HepG2 (cell line): ENCODE results near the gene TEX9. TPM values are rescaled to one million over a fixed set of nuclear protein-coding genes. Genes with fewer than 3 reads are reported as not detected.

Experiments used
- ATAC-seq: fragments of 200-7000 bp; cut with Tn5 transposase; 3 replicates; pipeline ENCODE4 v1.9.1; 2020; ENCODE audit warnings: mild to moderate bottlenecking, moderate library complexity
- BruUV-seq: library from RNA; stranded (reverse); fragments of 400-500 nt; replicated peaks from 2 replicates; lab custom pipeline; 2021; lab: Mats Ljungman, UMichigan
- CTCF ChIA-PET: fragments of 300-600 bp; formaldehyde crosslinking; extraction: SDS; loops from one replicate; lab custom pipeline; 2021; ENCODE audit warnings: low total read pairs, inconsistent platforms, low intra/inter-chr PET ratio; lab: Yijun Ruan, JAX
- POLR2A ChIA-PET: fragments of 350-600 bp; sonication (Branson Sonifier 250); formaldehyde crosslinking; loops from one replicate; lab custom pipeline; 2020; ENCODE audit warnings: antibody characterized with exemption, inconsistent platforms; lab: Yijun Ruan, JAX
- DNase-seq: peaks from one replicate; pipeline ENCODE4 v3.0.0-alpha.2; 2015; ENCODE audit warnings: low spot score
- FAIRE-seq: peaks from 3 replicates; lab custom pipeline; 2011; peaks lifted over from hg19 to GRCh38; lab: Jason Lieb, UNC
- H2AFZ ChIP-seq: one replicate; pipeline ENCODE4 v1.6.1; 2011; ENCODE audit warnings: low read length, inconsistent platforms
- H3K27ac ChIP-seq: fragments of 300-600 bp; 3 replicates; pipeline ENCODE4 v1.8.0; 2011; ENCODE audit warnings: mixed run types, mild to moderate bottlenecking, mixed read lengths, low read length, inconsistent platforms; ENCODE audit not compliant: insufficient read depth; ENCODE audit errors: extremely low read length
- H3K27me3 ChIP-seq, 2 experiments: fragments of 200-600 bp in 1 of 2; 2 replicates in 1 of 2; 3 replicates in 1 of 2; pipeline versions ENCODE4 v1.6.0 to v1.8.0; 2011; ENCODE audit warnings: low read length in 2 of 2, mild to moderate bottlenecking in 2 of 2, moderate library complexity in 2 of 2, inconsistent platforms in 1 of 2; ENCODE audit not compliant: insufficient read depth in 2 of 2, control insufficient read depth in 1 of 2
- H3K36me3 ChIP-seq, 2 experiments: fragments of 200-600 bp in 1 of 2; replicated peaks in 1 of 2; 2 replicates in 1 of 2; 3 replicates in 1 of 2; pipeline versions ENCODE4 v1.5.1 to v1.8.0; 2011; ENCODE audit warnings: low read length in 2 of 2, inconsistent platforms in 1 of 2; ENCODE audit not compliant: insufficient read depth in 2 of 2, control insufficient read depth in 1 of 2
- H3K4me1 ChIP-seq: 2 replicates; pipeline ENCODE4 v1.5.1; 2012; ENCODE audit warnings: low read length, inconsistent platforms; ENCODE audit not compliant: insufficient read depth
- H3K4me2 ChIP-seq: 2 replicates; pipeline ENCODE4 v1.6.0; 2011; ENCODE audit warnings: low read depth, low read length, inconsistent platforms
- H3K4me3 ChIP-seq, 3 experiments: fragments of 200-600 bp in 1 of 3; sonication (generic), shearing (Covaris generic) in 1 of 3; replicated peaks in 1 of 3; 2 replicates each; pipeline ENCODE4 v1.5.1; 2011 to 2016; ENCODE audit warnings: low read length in 3 of 3, inconsistent platforms in 2 of 3, low read depth in 2 of 3, mild to moderate bottlenecking in 2 of 3, control low read depth in 1 of 3, mixed read lengths in 1 of 3; ENCODE audit not compliant: insufficient read depth in 1 of 3
- H3K79me2 ChIP-seq: one replicate; pipeline ENCODE4 v1.6.1; 2011; ENCODE audit warnings: low read length, inconsistent platforms; ENCODE audit not compliant: insufficient read depth
- H3K9ac ChIP-seq: 2 replicates; pipeline ENCODE4 v1.6.0; 2011; ENCODE audit warnings: mild to moderate bottlenecking, low read depth, low read length, inconsistent platforms; ENCODE audit not compliant: insufficient read depth
- H3K9me3 ChIP-seq: 2 replicates; pipeline ENCODE4 v1.5.1; 2012; ENCODE audit warnings: mild to moderate bottlenecking, low read length
- H4K20me1 ChIP-seq: 2 replicates; pipeline ENCODE4 v1.6.0; 2011; ENCODE audit warnings: inconsistent platforms, mild to moderate bottlenecking, low read length, moderate library complexity; ENCODE audit not compliant: insufficient read depth
- BCLAF1 ChIP-seq: fragments of 450-650 bp; IDR thresholded peaks from 2 replicates; pipeline ENCODE4 v1.6.1; 2017; ENCODE audit warnings: mild to moderate bottlenecking
- CERS6 ChIP-seq: sonication (generic); formaldehyde crosslinking; IDR thresholded peaks from 2 replicates; pipeline ENCODE4 v1.5.0; 2020; ENCODE audit warnings: missing genetic modification reagents
- KDM2A ChIP-seq: sonication (generic); formaldehyde crosslinking; IDR thresholded peaks from 2 replicates; pipeline ENCODE4 v1.4.0; 2020; ENCODE audit warnings: low read depth, missing genetic modification reagents, borderline replicate concordance
- KLF16 ChIP-seq, 2 experiments: sonication (generic) in 1 of 2; formaldehyde crosslinking in 1 of 2; IDR thresholded peaks; 2 replicates each; pipeline versions ENCODE4 v1.6.1 to v1.8.0; 2016 to 2023; ENCODE audit warnings: missing genetic modification reagents in 2 of 2, missing compliant biosample characterization in 1 of 2
- NCOA2 ChIP-seq: sonication (generic); formaldehyde crosslinking; IDR thresholded peaks from 2 replicates; pipeline ENCODE4 v1.8.0; 2022; ENCODE audit warnings: inconsistent platforms
- RBM22 ChIP-seq: fragments of 200-400 bp; formaldehyde crosslinking; optimal IDR thresholded peaks from 2 replicates; pipeline ENCODE3; 2017; ENCODE audit warnings: mild to moderate bottlenecking, low read length, moderate library complexity
- ZBTB4 ChIP-seq: sonication (generic); formaldehyde crosslinking; IDR thresholded peaks from 2 replicates; pipeline ENCODE4 v1.4.0; 2020; ENCODE audit warnings: missing genetic modification reagents, mild to moderate bottlenecking, borderline replicate concordance
- ZNF12 ChIP-seq: sonication (generic); formaldehyde crosslinking; IDR thresholded peaks from 2 replicates; pipeline ENCODE4 v1.5.0; 2020; ENCODE audit warnings: missing genetic modification reagents
- ZNF609 ChIP-seq: sonication (generic); formaldehyde crosslinking; IDR thresholded peaks from 2 replicates; pipeline ENCODE4 v1.4.0; 2020; ENCODE audit warnings: mild to moderate bottlenecking, missing genetic modification reagents, borderline replicate concordance
- WGBS: methylation state at CpG from one replicate; pipeline ENCODE4 v1.1.6; 2017; ENCODE audit warnings: low lambda C conversion rate; 5-methylcytosine and 5-hydroxymethylcytosine counted together
- in situ Hi-C: cut with HindIII; loops from 2 replicates; pipeline ENCODE4 v1.10.0; 2017; ENCODE audit warnings: low pct_unique_long_range_greater_than_20kb; ENCODE audit not compliant: extremely low pct_ligation_motif_present
- intact Hi-C: fragments of 100-400 bp; cut with micrococcal nuclease; formaldehyde crosslinking; loops from one replicate; pipeline ENCODE4 v1.10.0; 2022; ENCODE audit not compliant: unreplicated experiment
- polyA plus RNA-seq, 8 experiments: library from polyadenylated mRNA; depleted of rRNA in 3 of 8; stranded (reverse) in 7 of 8; unstranded in 1 of 8; fragments of >200 nt; fragmentation: Illumina TruSeq in 4 of 8; extraction: Trizol in 4 of 8; gene quantifications; 2 replicates each; pipeline versions ENCODE4 v1.2.1 to v1.2.3, GENCODE V29; 2011 to 2016; ENCODE audit warnings: low read depth in 4 of 8, missing spikeins in 1 of 8, mixed read lengths in 1 of 8; ENCODE audit not compliant: insufficient read depth in 1 of 8
- total RNA-seq, 5 experiments: library from RNA; depleted of rRNA; stranded (reverse); fragments of >200 nt; fragmentation: Illumina TruSeq; extraction: Trizol; gene quantifications; 2 replicates each; pipeline ENCODE4 v1.2.3, GENCODE V29; 2016; ENCODE audit warnings: low read depth in 1 of 5

TEX9 gene
- total and polyA plus RNA-seq, 2 of the 13 experiments (the other 11 are each of a cell fraction or from before 2014, with no cell fraction given) = 0.82 to 6.9 TPM

- TF ChIP-seq ZNF609 (no peak), BCLAF1 (no peak), NCOA2 (CRISPR knock-in tag) (no peak)
- TF ChIP-seq, all 625 proteins: peak for 0
Observed at GRCh38 chr15:56351353-56351752, 13.9 kb upstream of the TEX9 start (continued).

- ChIA-PET CTCF (no interaction called here), POLR2A (no interaction called here)
- Histone ChIP-seq H4K20me1 (no peaks in the 10 kb centered on the region), H3K9me3 (no peaks in the 10 kb centered on the region), H3K27me3 (no peaks in the 10 kb centered on the region), H3K36me3 (no peaks in the 10 kb centered on the region), H2AFZ (no peak overlapping the region), H3K9ac (no peak overlapping the region), H3K79me2 (no peaks in the 10 kb centered on the region), H3K4me1 (no peaks in the 10 kb centered on the region), H3K4me2 (no peak overlapping the region), H3K4me3 (no peak overlapping the region), H3K27ac (no peak overlapping the region)
- 59% methylated on average over 12 of the region's 12 CpGs for WGBS
- in situ Hi-C loops (no loop called here), intact Hi-C loops (no loop called here)
- FAIRE-seq = no peak
- no TSS peak for BruUV-seq
- ATAC-seq = no peak
- no peak for DNase-seq
- TF ChIP-seq CERS6 (CRISPR knock-in tag) = no peak
- no peak for TF ChIP-seq ZNF12 (CRISPR knock-in tag)
- no peak for TF ChIP-seq RBM22
- no peak for TF ChIP-seq KLF16 (CRISPR knock-in tag; IDR thresholded peaks at IDR 0.05)
- TF ChIP-seq KDM2A (CRISPR knock-in tag) = no peak
- TF ChIP-seq ZBTB4 (CRISPR knock-in tag) = no peak
Observed at GRCh38 chr15:56351957-56352506, 13.2 kb upstream of the TEX9 start.
